HepG2 (cell line): ENCODE measurements around the gene PDGFB. TPM values are rescaled to one million over a fixed set of nuclear protein-coding genes. Genes with fewer than 3 reads are reported as not detected.

ENCODE experiments used
- AGO2 ChIP-seq: fragments of 200-400 bp; formaldehyde crosslinking; optimal IDR thresholded peaks from 2 replicates; pipeline ENCODE3; 2017; ENCODE audit warnings: mild to moderate bottlenecking, low read depth, low read length, moderate library complexity
- CAMTA2 ChIP-seq: sonication (generic); formaldehyde crosslinking; IDR thresholded peaks from 2 replicates; pipeline ENCODE4 v1.4.0; 2020; ENCODE audit warnings: mild to moderate bottlenecking, missing genetic modification reagents, borderline replicate concordance
- GABPB1 ChIP-seq: IDR thresholded peaks from 2 replicates; pipeline ENCODE4 v1.6.1; 2016; ENCODE audit warnings: mild to moderate bottlenecking, missing genetic modification reagents, moderate library complexity, missing compliant biosample characterization
- HNRNPK ChIP-seq: fragments of 200-400 bp; formaldehyde crosslinking; IDR thresholded peaks from 2 replicates; pipeline ENCODE4 v1.6.1; 2018; ENCODE audit warnings: low read length, low read depth, moderate library complexity, mild to moderate bottlenecking; ENCODE audit not compliant: poor library complexity, severe bottlenecking
- MTF1 ChIP-seq: sonication (generic); formaldehyde crosslinking; IDR thresholded peaks from 2 replicates; pipeline ENCODE4 v1.5.0; 2020; ENCODE audit warnings: missing genetic modification reagents
- PAWR ChIP-seq: sonication (generic); formaldehyde crosslinking; IDR thresholded peaks from 2 replicates; pipeline ENCODE4 v1.4.0; 2020; ENCODE audit warnings: missing genetic modification reagents, mild to moderate bottlenecking, borderline replicate concordance
- PTBP1 ChIP-seq: fragments of 200-400 bp; formaldehyde crosslinking; IDR thresholded peaks from 2 replicates; pipeline ENCODE4 v1.6.1; 2018; ENCODE audit warnings: low read length, low read depth; ENCODE audit not compliant: poor library complexity, severe bottlenecking
- SIN3A ChIP-seq: IDR thresholded peaks from 2 replicates; pipeline ENCODE4 v1.6.1; 2011; ENCODE audit warnings: low read depth, mild to moderate bottlenecking, control low read depth, low read length, borderline replicate concordance
- U2AF2 ChIP-seq: fragments of 200-400 bp; formaldehyde crosslinking; IDR thresholded peaks from 2 replicates; pipeline ENCODE4 v1.6.1; 2017; ENCODE audit warnings: low read depth, mild to moderate bottlenecking, low read length
- ZFY ChIP-seq: sonication (generic); formaldehyde crosslinking; IDR thresholded peaks from 2 replicates; pipeline ENCODE4 v1.4.0; 2020; ENCODE audit warnings: missing genetic modification reagents
- ZKSCAN8 ChIP-seq: IDR thresholded peaks from 2 replicates; pipeline ENCODE4 v1.6.1; 2016; ENCODE audit warnings: borderline replicate concordance, missing genetic modification reagents, missing compliant biosample characterization
- ZMYM3 ChIP-seq: sonication (generic); formaldehyde crosslinking; IDR thresholded peaks from 2 replicates; pipeline ENCODE4 v1.5.1; 2020; ENCODE audit warnings: mild to moderate bottlenecking, missing genetic modification reagents
- ZNF296 ChIP-seq: sonication (generic); formaldehyde crosslinking; conservative IDR thresholded peaks from 2 replicates; pipeline ENCODE4 v1.5.0; 2020; ENCODE audit warnings: mild to moderate bottlenecking, missing genetic modification reagents
- ZNF33B ChIP-seq: sonication (generic); formaldehyde crosslinking; IDR thresholded peaks from 2 replicates; pipeline ENCODE4 v1.5.1; 2020; ENCODE audit warnings: mild to moderate bottlenecking, missing genetic modification reagents
- ZNF382 ChIP-seq: sonication (generic); formaldehyde crosslinking; IDR thresholded peaks from 2 replicates; pipeline ENCODE4 v1.5.0; 2020; ENCODE audit warnings: missing genetic modification reagents, mild to moderate bottlenecking, borderline replicate concordance
- ZNF567 ChIP-seq: sonication (generic); formaldehyde crosslinking; IDR thresholded peaks from 2 replicates; pipeline ENCODE4 v1.8.1; 2023; ENCODE audit warnings: mild to moderate bottlenecking, missing genetic modification reagents, borderline replicate concordance
- polyA plus RNA-seq, 8 experiments: library from polyadenylated mRNA; depleted of rRNA in 3 of 8; stranded (reverse) in 7 of 8; unstranded in 1 of 8; fragments of >200 nt; fragmentation: Illumina TruSeq in 4 of 8; extraction: Trizol in 4 of 8; gene quantifications; 2 replicates each; pipeline versions ENCODE4 v1.2.1 to v1.2.3, GENCODE V29; 2011 to 2016; ENCODE audit warnings: low read depth in 4 of 8, missing spikeins in 1 of 8, mixed read lengths in 1 of 8; ENCODE audit not compliant: insufficient read depth in 1 of 8
- total RNA-seq, 5 experiments: library from RNA; depleted of rRNA; stranded (reverse); fragments of >200 nt; fragmentation: Illumina TruSeq; extraction: Trizol; gene quantifications; 2 replicates each; pipeline ENCODE4 v1.2.3, GENCODE V29; 2016; ENCODE audit warnings: low read depth in 1 of 5
- TF ChIP-seq, protein P1 (sequence below): sonication (generic); formaldehyde crosslinking; IDR thresholded peaks from 2 replicates; pipeline ENCODE4 v1.4.0; 2020; ENCODE audit warnings: low read depth, missing genetic modification reagents
- TF ChIP-seq, protein P2 (sequence below): sonication (generic); formaldehyde crosslinking; IDR thresholded peaks from 2 replicates; pipeline ENCODE4 v1.9.0; 2022; ENCODE audit warnings: missing genetic modification reagents, mild to moderate bottlenecking, borderline replicate concordance
- TF ChIP-seq, protein P3 (sequence below): sonication (generic); formaldehyde crosslinking; IDR thresholded peaks from 2 replicates; pipeline ENCODE4 v1.4.0; 2020; ENCODE audit warnings: missing genetic modification reagents, borderline replicate concordance
- TF ChIP-seq, protein P4 (sequence below): sonication (generic); formaldehyde crosslinking; IDR thresholded peaks from 2 replicates; pipeline ENCODE4 v1.8.1; 2023; ENCODE audit warnings: mild to moderate bottlenecking, inconsistent platforms, moderate library complexity, missing genetic modification reagents, borderline replicate concordance

PDGFB gene
- total and polyA plus RNA-seq, 2 of the 13 experiments (the other 11 are each of a cell fraction or from before 2014, with no cell fraction given): 1.4 to 10.1 TPM

DNA sequence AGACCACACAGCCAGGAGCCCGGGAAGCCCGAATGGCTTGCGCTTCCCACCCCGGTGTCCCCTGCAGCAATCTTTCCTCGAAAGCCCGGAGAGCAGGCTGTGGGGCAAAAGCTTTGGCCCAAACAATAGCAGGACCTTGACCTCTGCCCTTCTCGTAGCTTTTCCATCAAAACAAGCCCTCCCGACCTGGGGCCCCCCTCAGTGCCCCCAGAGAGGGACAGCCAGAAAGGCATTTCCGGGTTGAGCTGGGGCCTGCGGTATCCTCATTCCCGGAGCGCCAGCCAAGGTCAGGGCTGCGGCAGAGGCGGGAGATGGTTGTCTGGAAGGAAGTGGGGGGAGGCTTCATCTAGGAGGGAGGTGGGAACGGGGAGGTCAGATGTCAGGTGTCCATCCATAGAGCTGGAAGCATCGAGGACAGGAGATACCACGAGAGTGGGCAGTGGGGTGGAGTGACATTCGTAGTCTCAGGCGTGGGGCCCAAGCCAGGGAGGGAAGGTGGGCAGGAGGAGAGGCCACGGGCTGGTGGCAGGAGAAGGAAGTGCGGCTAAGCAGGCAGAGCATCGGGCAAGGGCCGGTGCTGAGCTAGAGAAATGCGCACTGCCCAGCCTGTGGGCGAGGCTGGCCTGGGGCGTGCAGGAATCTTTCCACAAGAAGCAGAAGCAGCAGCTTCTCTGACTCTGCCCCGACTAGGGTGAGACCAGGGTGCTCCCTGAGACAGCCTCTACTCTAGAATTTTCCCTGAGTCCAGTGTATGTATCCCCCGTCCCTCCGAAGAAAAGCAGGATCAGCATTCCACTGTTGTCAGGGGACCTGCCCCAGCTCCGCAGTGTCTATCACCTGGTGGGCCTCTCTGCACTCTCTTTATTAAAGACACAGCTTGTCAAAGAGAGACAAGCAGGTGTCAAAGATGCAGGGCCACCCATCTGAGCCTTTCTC lies 14.3 kb downstream of the PDGFB start (continued):
- no peak for TF ChIP-seq PAWR
- TF ChIP-seq HNRNPK: no peak
- TF ChIP-seq ZFY (CRISPR knock-in tag): peak; percentile 15; the same call in 1 of the 2 replicates
- TF ChIP-seq ZNF296 (CRISPR knock-in tag): no peak
- no peak for TF ChIP-seq CAMTA2 (CRISPR knock-in tag)
- TF ChIP-seq, protein P1, sequence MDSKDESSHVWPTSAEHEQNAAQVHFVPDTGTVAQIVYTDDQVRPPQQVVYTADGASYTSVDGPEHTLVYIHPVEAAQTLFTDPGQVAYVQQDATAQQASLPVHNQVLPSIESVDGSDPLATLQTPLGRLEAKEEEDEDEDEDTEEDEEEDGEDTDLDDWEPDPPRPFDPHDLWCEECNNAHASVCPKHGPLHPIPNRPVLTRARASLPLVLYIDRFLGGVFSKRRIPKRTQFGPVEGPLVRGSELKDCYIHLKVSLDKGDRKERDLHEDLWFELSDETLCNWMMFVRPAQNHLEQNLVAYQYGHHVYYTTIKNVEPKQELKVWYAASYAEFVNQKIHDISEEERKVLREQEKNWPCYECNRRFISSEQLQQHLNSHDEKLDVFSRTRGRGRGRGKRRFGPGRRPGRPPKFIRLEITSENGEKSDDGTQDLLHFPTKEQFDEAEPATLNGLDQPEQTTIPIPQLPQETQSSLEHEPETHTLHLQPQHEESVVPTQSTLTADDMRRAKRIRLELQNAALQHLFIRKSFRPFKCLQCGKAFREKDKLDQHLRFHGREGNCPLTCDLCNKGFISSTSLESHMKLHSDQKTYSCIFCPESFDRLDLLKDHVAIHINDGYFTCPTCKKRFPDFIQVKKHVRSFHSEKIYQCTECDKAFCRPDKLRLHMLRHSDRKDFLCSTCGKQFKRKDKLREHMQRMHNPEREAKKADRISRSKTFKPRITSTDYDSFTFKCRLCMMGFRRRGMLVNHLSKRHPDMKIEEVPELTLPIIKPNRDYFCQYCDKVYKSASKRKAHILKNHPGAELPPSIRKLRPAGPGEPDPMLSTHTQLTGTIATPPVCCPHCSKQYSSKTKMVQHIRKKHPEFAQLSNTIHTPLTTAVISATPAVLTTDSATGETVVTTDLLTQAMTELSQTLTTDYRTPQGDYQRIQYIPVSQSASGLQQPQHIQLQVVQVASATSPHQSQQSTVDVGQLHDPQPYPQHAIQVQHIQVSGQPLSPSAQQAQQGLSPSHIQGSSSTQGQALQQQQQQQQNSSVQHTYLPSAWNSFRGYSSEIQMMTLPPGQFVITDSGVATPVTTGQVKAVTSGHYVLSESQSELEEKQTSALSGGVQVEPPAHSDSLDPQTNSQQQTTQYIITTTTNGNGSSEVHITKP (CRISPR knock-in tag): no peak
- no peak for TF ChIP-seq ZNF33B (CRISPR knock-in tag)
- TF ChIP-seq, protein P2, sequence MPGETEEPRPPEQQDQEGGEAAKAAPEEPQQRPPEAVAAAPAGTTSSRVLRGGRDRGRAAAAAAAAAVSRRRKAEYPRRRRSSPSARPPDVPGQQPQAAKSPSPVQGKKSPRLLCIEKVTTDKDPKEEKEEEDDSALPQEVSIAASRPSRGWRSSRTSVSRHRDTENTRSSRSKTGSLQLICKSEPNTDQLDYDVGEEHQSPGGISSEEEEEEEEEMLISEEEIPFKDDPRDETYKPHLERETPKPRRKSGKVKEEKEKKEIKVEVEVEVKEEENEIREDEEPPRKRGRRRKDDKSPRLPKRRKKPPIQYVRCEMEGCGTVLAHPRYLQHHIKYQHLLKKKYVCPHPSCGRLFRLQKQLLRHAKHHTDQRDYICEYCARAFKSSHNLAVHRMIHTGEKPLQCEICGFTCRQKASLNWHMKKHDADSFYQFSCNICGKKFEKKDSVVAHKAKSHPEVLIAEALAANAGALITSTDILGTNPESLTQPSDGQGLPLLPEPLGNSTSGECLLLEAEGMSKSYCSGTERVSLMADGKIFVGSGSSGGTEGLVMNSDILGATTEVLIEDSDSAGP (CRISPR knock-in tag): peak; percentile 59; the same call in 1 of the 2 replicates
- TF ChIP-seq AGO2: no peak
- peak; percentile 87 for TF ChIP-seq GABPB1
- TF ChIP-seq ZKSCAN8 (CRISPR knock-in tag): peak; percentile 82; the same call in 1 of the 2 replicates
- TF ChIP-seq MTF1 (CRISPR knock-in tag): no peak
- TF ChIP-seq ZNF382 (CRISPR knock-in tag): no peak
- TF ChIP-seq SIN3A: no peak
- peak; percentile 69 for TF ChIP-seq ZMYM3 (CRISPR knock-in tag)
- TF ChIP-seq, protein P3, sequence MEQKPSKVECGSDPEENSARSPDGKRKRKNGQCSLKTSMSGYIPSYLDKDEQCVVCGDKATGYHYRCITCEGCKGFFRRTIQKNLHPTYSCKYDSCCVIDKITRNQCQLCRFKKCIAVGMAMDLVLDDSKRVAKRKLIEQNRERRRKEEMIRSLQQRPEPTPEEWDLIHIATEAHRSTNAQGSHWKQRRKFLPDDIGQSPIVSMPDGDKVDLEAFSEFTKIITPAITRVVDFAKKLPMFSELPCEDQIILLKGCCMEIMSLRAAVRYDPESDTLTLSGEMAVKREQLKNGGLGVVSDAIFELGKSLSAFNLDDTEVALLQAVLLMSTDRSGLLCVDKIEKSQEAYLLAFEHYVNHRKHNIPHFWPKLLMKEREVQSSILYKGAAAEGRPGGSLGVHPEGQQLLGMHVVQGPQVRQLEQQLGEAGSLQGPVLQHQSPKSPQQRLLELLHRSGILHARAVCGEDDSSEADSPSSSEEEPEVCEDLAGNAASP (CRISPR knock-in tag): peak; percentile 92; the same call in 1 of the 2 replicates
- 0 out of 2 replicates have a peak, but pooled peaks have one; percentile 29 for TF ChIP-seq ZNF567
- TF ChIP-seq PTBP1: no peak
- TF ChIP-seq U2AF2: no peak
- TF ChIP-seq, protein P4, sequence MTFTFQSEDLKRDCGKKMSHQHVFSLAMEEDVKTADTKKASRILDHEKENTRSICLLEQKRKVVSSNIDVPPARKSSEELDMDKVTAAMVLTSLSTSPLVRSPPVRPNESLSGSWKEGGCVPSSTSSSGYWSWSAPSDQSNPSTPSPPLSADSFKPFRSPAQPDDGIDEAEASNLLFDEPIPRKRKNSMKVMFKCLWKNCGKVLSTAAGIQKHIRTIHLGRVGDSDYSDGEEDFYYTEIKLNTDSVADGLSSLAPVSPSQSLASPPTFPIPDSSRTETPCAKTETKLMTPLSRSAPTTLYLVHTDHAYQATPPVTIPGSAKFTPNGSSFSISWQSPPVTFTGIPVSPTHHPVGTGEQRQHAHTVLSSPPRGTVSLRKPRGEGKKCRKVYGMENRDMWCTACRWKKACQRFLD (CRISPR knock-in tag): 0 out of 2 replicates have a peak, but pooled peaks have one; percentile 62
